Left lobe of liver (tissue), 2 donors: ENCODE results near the gene DAGLA. TPM values are rescaled to one million over a fixed set of nuclear protein-coding genes. Genes with fewer than 3 reads are reported as not detected.
A peak's percentile ranks its signal among the peaks of the same experiment; 100 is the strongest.

Experiments used
- ATAC-seq: fragments of 200-7000 bp; cut with Tn5 transposase; one replicate; pipeline ENCODE4 v1.9.1; 2020; ENCODE audit warnings: mild to moderate bottlenecking, moderate library complexity
- DNase-seq: peaks from one replicate; pipeline ENCODE4 v3.0.0-alpha.2; 2020; ENCODE audit warnings: low spot score
- total RNA-seq: library from RNA; stranded (reverse); gene quantifications from one replicate; pipeline ENCODE4 v1.2.1, GENCODE V29; 2021
- donor health status: DM: no; HTN: no; CAD: no; lungs with moderate emphysema.
- donor health status: DM: no; HTN: yes; CAD: no.

DAGLA gene
- total RNA-seq, 1 donor from 2014 or later = 0.35 TPM

- no peak for ATAC-seq
- DNase-seq = no peak
Observed at GRCh38 chr11:61706452-61707400, 26.5 kb downstream of the DAGLA start.

- ATAC-seq (no peak), DNase-seq (no peak)
Observed at GRCh38 chr11:61707574-61707973, 27.4 kb downstream of the DAGLA start.

- no peak for ATAC-seq
- no peak for DNase-seq
Observed at GRCh38 chr11:61709110-61709509, 28.9 kb downstream of the DAGLA start.

GRCh38 chr11:61709572-61709971 lies 29.4 kb downstream of the DAGLA start:
- DNase-seq (no peak), ATAC-seq (no peak)

- no peak for ATAC-seq
Observed at GRCh38 chr11:61710019-61710418, 29.8 kb downstream of the DAGLA start.

GRCh38 chr11:61711037-61711436 lies 30.8 kb downstream of the DAGLA start:
- ATAC-seq (no peak), DNase-seq (no peak)

More at GRCh38 chr11:61710019-61710418, 29.8 kb downstream of the DAGLA start:
- no peak for DNase-seq

GRCh38 chr11:61711498-61711897 lies 31.3 kb downstream of the DAGLA start:
- ATAC-seq (no peak), DNase-seq (no peak)

- ATAC-seq (no peak), DNase-seq (no peak)
Observed at GRCh38 chr11:61712314-61712713, 32.1 kb downstream of the DAGLA start.

GRCh38 chr11:61712846-61713245 lies 32.7 kb downstream of the DAGLA start:
- no peak for DNase-seq
- ATAC-seq = no peak

- no peak for DNase-seq
- no peak for ATAC-seq
Observed at GRCh38 chr11:61713464-61713863, 33.3 kb downstream of the DAGLA start.

GRCh38 chr11:61713906-61714305 lies 33.7 kb downstream of the DAGLA start:
- DNase-seq (no peak), ATAC-seq (no peak)

GRCh38 chr11:61714316-61714715 lies 34.1 kb downstream of the DAGLA start:
- DNase-seq (no peak), ATAC-seq (no peak)

- ATAC-seq = no peak
- DNase-seq = no peak
Observed at GRCh38 chr11:61714916-61715315, 34.7 kb downstream of the DAGLA start.

- DNase-seq (no peak), ATAC-seq (peak; percentile 43)
Observed at GRCh38 chr11:61715867-61716266, 35.7 kb downstream of the DAGLA start.

- no peak for DNase-seq
- ATAC-seq = no peak
Observed at GRCh38 chr11:61716478-61717285, 36.5 kb downstream of the DAGLA start.

- ATAC-seq (no peak), DNase-seq (no peak)
Observed at GRCh38 chr11:61717286-61718033, 37.3 kb downstream of the DAGLA start.

- ATAC-seq (no peak), DNase-seq (no peak)
Observed at GRCh38 chr11:61718046-61718531, 37.9 kb downstream of the DAGLA start.

- no peak for DNase-seq
- peak; percentile 18 for ATAC-seq
Observed at GRCh38 chr11:61718621-61719302, 38.6 kb downstream of the DAGLA start.

- DNase-seq = no peak
Observed at GRCh38 chr11:61719978-61720377, 39.8 kb downstream of the DAGLA start.

GRCh38 chr11:61720597-61720996 lies 40.4 kb downstream of the DAGLA start:
- DNase-seq (no peak), ATAC-seq (no peak)

More at GRCh38 chr11:61719978-61720377, 39.8 kb downstream of the DAGLA start:
- no peak for ATAC-seq
